ENCODE results near the gene AP3S2.
"Not testable (repeated sequence)": the region's sequence is repeated elsewhere in the genome, so short reads cannot be mapped to it uniquely, and the experiment has no call there.

AP3S2 gene

DNA sequence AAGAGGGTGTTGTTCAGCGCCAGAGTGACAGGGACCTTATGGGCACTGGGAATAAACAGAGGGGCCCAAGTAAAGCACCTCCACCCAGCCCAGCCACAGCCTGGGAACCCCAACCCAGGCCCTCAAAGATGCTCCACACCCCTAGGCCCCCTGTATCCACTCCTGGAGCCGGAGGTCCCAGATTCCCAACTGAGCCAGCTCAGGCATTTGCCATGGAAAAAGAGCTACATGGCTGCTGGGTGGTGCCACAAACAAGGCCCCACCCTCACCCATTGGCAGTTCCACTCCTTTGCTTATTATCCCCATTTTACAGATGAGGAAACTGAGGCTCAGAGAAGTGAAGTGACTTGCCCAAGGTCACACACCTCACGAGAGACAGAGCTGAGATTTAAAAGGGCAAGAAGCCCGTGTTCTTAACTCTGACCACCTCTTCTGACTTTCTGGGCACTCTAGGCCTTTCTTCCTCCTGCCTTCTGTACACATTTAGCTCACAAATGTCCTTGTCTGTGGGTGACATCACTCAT is 96.1 kb downstream of the AP3S2 start:
- no peak for DNase-seq

DNA sequence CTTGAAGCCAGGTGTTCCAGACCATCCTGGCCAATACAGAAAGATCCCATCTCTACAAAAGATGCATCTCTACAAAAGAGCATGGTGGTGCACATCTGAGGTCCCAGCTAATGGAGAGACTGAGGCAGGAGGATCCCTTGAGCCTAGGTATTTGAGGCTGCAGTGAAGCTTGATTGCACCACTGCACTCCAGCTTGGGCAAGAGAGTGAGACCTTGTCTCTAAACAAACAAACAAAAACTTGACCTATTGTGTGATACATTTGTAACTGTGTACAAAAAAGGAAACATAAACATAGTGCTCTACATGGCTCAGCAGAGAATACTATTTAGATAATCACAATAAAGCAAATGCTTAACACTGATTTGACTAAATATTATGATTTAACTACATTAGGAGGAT is 97.8 kb downstream of the AP3S2 start:
- no peak for DNase-seq

DNA sequence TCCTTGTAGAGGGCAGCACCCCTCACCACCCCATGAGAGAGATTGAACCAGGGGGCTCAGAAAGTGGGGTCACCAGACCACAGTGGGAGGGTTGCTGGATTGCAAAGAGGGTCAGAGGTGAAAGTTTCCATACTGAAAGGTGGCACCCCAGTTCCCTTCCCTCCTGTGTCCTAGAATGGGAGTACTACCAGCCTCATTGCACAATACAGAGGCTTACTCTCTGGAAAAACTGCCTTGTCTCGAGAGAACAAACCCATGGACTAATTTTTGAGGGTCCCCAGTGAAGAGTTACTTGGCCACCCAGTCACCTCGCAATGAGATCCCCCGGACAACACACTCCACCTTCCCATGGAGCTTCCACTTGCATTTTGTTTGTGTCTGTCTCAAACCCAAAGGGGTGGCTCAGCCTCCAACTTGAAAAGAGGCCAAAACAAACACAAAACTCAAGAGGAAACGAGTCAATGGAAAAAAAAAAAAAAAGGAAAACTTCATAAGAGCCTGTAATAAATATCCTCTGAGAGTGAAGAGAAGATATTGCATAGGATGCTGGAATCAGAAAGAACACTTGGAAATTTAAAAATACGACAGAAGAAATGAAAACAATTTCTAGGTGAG is 99.1 kb downstream of the AP3S2 start:
- no peak for DNase-seq

DNA sequence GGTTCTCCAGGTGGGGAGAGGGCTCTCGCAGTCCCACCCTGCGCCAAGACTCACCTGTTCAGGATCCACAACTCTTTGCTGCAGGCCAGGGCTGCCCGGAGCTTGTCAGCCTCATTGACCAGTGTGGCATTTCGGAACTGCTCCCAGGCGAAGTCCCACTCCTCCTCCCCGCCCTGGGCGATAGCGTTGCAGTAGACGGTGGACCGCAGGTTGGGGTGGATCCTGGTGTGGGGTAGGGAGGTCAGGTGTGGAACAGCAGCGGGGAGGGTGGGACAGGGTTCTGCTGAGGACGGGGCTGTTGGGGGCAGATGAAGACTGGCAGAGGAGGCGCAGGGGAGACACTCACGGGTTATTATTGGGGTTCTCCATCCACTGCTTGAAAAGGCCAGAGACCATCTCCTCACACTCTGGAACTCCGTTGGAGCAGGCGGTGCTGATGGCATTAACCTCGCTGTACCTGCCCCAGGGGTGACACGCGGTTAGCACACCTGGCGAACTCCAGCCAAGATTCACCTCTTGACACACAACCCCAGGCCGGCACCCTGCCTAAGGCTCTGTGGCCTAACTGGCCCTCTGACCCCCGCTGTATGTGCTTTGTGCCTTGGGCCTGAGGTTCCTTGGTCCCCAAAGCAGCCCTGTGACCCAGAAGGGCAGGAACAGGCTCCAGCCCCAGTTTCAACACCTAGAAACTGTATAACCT is 101.5 kb downstream of the AP3S2 start:
- DNase-seq = no peak

DNA sequence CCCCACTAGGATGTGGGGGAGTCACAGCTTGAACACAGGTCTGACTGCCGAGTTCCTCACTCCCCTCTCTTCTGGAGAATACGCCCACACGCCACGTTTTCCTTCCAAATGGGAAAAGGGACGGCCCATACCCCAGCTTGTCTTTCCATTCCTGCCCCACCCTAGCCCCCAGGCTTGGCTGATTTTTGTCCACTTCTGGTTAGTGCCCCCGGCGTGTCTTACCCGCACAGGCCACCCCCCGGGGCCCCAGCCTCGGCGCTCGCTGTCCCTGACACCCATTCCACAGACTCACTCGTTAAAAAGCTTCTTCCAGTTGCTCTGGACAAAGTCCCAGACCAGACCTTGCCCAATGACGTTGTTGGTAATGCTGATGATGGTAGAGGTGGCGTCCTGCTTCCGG is 103.1 kb downstream of the AP3S2 start:
- no peak for DNase-seq

DNA sequence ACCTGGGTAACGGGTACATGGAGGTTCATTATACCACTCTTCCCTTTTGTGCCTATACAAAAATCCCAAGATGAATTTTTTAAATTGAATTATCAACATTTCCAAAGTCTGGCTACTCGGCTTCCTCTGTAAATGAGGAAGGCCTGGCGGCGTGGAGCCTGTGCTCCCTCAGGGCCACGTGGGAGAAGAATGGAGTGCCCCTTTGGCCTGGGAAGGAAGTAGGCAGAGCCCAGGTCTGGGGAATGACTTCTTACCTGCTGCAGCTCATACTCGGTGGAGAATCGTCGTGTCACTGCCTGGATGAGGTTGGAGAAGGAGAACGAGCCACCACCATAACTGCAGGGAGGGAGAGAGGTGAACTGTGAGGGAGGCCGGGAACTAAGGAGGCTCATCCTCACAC is 103.6 kb downstream of the AP3S2 start:
- no peak for DNase-seq

DNA sequence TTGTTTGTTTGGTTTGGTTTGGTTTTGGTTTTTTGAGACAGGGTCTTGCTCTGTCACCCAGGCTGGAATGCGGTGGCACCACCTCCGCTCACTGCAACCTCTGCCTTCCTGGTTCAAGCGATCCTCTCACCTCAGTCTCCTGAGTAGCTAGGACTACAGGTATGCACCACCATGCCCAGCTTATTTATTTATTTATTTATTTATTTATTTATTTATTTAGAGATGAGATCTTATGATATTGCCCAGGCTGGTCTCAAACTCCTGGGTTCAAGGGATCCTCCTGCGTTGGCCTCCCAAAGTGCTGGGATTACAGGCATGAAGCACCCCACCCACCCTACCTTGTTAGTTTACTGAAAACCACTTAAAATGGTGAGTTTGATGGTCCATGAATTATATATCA is 105.2 kb downstream of the AP3S2 start:
- DNase-seq = not testable (repeated sequence)

DNA sequence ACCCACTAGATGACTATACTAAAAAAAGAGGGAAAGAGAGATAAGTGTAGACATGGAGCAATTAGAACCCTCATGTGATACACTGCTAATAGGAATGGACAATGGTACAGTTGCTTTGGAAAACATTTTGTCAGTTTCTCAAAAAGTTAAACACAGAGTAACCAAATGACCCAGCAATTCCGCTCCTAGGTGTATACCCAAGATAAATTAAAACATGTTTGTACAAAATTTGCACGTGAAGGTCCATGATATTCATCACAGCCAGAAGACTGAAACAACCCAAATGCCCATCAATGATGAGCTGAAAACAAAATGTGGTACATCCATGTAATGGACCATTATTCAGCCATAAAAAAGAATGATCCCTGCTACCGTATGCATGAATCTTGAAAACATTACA is 105.8 kb downstream of the AP3S2 start:
- no peak for DNase-seq

DNA sequence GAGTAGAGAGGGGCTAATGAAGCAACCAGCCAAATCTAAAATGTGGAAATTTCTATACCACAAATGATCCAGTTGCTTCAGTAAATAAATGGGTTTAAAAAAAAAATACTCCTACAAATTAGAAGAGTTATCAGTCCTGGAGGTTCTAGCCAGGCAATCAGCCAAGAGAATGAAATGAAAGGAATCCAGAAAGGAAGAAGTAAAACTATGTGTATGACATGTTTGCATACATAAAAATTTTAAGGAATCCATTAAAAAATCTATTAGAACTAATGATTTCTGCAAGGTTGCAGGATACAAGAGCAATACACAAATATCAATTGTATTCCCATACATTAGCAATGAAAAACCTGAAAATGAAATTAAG is 108.0 kb downstream of the AP3S2 start:
- no peak for DNase-seq

DNA sequence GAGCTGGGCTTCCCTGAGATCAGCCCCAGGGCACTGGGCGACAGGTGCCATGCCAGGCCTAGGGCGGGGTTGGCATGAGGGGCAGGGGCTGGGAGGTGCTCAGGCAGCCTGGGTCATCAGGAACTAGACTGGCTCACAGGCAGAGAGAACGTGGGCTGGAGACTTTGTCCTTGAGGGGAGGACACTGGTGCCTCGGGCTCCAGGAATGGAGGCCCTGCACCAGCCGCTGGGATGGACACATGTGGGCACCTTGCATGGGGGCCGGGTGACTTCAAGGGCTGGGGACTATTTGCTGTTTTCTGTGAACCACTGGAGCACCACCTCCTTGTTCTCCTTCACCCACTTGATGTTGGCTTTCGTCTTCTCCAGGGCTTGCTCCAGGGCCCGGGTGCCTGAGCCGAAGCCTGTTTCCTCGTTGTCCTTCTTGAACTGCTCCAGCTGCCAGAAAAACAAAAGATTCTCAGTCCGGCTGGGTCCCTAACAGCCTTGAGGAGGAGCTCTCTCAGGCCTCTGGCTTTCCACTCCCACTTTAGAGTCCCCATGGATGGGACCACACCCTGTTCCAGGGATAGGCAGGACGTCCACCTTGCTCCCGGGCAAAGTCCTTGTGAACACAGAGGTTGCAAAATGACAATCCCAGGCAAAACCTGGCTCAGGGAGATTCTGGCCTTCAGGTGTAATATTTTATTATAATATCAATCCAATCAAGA is 108.6 kb downstream of the AP3S2 start:
- no peak for DNase-seq

DNA sequence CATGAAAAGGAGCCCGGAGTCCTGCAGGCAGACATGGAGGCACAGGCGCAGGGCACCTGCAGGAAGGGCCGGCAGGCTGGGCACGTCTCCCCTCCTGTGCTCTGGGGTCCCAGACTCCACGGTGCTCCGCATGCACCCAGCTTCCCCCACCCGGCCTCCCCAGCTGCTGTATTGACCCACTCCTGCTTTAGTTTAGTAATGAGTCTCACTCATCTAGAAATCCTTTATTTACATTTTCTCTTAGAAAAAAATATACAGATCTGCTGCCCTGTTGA is 109.2 kb downstream of the AP3S2 start:
- DNase-seq = no peak

DNA sequence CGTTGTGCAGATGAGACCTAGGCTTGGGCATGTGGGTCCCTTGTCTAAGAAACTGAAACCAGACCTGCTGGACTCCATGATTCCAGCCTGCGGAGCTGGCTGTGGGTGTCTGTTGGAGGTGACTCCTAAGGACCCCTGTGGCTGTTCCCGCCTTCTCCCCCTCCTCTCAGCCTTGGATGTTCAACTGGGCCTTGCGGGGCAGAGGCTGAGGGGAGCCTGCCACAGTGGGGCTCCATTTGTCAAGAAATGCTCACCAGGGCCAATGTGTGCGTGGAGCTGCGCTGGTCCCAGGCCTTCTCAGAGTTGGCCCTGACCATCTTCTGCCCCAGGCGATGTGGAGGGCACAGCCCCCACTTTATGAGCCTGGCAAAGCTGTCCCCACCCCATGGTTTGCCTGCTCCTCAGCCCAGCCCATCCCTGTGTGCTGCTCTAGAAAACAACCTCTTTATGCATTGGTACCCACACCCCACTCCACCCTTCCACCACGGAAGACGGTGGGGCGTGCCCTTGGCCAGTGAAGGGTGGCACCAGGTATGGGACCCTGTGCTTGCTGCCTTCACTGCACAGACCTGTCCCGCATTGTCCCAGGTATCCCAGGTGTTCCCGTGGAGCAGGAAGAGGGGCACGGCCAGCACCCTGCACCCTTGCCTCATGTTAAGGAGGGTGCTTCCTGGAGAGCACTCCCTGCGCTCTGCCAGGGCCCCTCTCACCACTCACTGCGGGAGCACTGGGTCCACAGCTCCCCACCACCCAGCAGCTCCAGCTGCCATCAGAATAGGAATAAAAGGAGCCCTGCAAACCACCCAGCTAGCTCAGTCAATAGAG is 109.7 kb downstream of the AP3S2 start:
- DNase-seq = no peak

DNA sequence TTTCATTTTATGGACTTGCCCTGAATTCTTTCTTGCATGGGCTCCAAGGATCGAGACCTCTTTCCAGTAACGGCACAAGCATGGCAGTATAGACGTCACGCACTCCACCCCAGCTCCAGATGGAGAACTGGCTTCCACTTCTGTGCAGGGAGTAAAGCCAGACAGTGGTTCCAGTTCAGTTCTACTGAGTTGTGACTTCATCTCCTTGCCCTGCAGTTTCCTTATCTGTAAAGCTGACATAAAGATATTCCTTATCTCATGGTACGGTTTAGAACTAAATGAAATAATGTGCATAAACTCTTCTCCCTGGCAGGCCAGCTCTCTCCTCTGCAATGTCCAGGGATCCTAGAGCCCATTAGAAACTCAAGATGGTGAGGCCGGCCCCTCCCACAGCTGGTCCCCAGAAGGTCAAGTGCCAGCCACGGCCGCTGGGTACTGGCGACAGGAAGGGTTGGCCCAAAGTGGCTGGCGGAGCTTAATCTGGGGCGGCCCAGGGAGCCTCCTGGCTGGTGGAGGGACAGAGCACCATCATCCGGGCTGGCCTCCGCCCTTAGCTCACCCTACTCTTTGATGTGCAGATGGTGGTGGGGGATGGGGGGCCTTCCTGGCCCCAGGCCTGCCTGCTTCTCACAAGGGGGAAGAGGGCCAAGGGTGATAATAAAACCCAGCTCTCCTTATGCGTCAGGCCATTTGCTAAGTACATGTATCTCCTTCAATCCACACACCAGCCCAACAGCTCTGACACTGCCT is 110.5 kb downstream of the AP3S2 start:
- DNase-seq = no peak

DNA sequence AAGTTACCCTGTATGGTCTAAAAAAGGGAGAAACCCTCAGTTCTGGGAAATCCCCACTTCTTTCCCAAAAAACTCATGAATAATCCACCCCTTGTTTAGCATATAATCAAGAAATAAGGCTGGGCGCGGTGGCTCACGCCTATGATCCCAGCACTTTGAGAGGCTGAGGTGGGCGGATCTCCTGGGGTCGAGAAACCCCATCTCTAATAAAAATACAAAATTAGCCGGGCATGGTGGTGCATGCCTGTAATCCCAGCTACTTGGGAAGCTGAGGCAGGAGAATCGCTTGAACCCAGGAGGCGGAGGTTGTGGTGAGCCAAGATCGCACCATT is 111.2 kb downstream of the AP3S2 start:
- not testable (repeated sequence) for DNase-seq

DNA sequence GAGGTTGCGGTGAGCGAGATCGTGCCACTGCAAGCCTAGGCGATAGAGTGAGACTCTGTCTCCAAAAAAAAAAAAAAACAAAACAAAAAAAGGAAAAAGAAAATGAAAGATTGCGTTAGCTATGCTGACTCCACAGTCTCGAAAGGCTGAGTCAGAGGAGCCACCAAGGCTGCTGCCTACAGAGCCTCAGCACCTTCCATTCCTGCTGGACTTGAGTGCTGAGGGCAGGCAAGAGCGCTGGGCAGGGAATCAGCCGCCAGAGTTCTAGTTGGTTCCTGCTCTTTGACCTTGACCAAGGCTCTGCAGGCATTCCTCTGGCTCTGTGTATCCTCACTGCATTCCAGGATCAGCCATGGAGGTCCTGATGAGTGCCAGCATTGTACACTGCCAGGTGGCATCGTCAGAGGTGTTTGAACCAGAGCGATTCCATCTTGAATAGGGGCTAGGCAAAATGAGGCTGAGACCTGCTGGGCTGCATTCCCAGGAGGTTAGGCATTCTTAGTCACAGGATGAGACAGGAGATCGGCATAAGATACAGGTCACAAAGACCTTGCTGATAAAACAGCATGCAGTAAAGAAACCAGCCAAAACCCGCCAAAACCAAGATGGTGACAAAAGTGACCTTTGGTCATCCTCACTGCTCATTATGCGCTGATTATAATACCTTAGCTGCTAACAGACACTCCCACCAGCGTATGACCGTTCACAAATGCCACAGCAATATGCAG is 111.7 kb downstream of the AP3S2 start:
- no peak for DNase-seq

DNA sequence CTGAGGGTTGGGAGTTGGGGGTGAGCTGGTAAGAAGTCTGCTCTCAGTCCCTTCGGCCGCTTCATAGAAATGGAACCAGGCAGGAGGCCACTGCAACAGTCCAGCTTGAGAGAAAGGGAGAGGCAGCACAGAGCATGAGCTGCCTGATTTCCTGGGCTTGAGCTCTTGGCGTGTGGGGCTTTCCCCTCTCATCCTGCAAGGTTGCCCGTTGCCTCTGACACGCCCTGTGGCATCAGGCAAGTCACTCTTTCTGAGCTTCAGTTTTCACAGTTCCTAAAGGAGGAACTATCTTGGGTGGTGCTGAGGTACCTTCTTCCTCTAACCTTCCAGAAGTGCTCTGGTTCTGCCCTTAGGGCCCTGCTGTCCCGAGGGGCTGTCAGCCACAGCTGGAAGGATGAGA is 112.7 kb downstream of the AP3S2 start:
- no peak for DNase-seq

DNA sequence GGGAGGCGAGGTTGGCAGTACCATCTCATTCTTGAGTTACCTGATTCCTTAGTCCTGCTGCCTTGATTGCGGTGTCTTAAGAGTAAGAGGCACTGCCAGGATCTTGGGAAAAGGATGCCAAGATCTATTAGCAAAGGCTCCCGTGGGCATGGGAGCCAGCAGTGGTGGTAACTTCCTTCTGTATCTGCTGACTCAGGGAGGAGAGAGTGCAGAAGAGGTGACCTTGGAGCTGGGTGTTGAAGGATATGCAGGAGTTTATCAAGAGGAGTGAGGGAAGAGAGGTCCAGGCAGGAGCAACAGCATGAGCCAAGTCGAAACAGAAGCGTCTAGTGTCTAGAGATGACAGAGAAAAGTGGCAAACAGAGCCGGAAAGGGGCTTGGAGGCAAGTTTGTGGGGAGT is 113.2 kb downstream of the AP3S2 start:
- no peak for DNase-seq

Measured in NCI-H2029 treated with DMSO at 0.1 percent for 48 hours (cell line).